HepG2 (cell line): ENCODE data around the gene PMEPA1.

Experiments used
- FIP1L1 ChIP-seq: fragments of 200-400 bp; formaldehyde crosslinking; IDR thresholded peaks from 2 replicates; pipeline ENCODE4 v1.6.1; 2018; ENCODE audit warnings: low read depth, mild to moderate bottlenecking, low read length, moderate library complexity, borderline replicate concordance; ENCODE audit not compliant: insufficient read depth
- PITX1 ChIP-seq: sonication (generic); formaldehyde crosslinking; IDR thresholded peaks from 2 replicates; pipeline ENCODE4 v1.5.1; 2020; ENCODE audit warnings: mild to moderate bottlenecking, missing genetic modification reagents
- ZNF781 ChIP-seq: sonication (generic); formaldehyde crosslinking; IDR thresholded peaks from 2 replicates; pipeline ENCODE4 v1.5.1; 2020; ENCODE audit warnings: borderline replicate concordance, mild to moderate bottlenecking, missing genetic modification reagents; ENCODE audit errors: not compliant biosample characterization
- ZZZ3 ChIP-seq: sonication (generic); formaldehyde crosslinking; IDR thresholded peaks from 2 replicates; pipeline ENCODE4 v1.4.0; 2020; ENCODE audit warnings: missing genetic modification reagents, mild to moderate bottlenecking, borderline replicate concordance
- TF ChIP-seq, protein P1 (sequence below): sonication (generic); formaldehyde crosslinking; IDR thresholded peaks from 2 replicates; pipeline ENCODE4 v1.5.1; 2020; ENCODE audit warnings: missing genetic modification reagents, mild to moderate bottlenecking, borderline replicate concordance
- TF ChIP-seq, protein P2 (sequence below): sonication (generic); formaldehyde crosslinking; IDR thresholded peaks from 2 replicates; pipeline ENCODE4 v1.5.0; 2020; ENCODE audit warnings: mild to moderate bottlenecking, missing genetic modification reagents, moderate library complexity
- TF ChIP-seq, protein P3 (sequence below): sonication (generic); formaldehyde crosslinking; IDR thresholded peaks from 2 replicates; pipeline ENCODE4 v1.9.0; 2021; ENCODE audit warnings: missing genetic modification reagents, borderline replicate concordance
- TF ChIP-seq, protein P4 (sequence below): sonication (generic); formaldehyde crosslinking; conservative IDR thresholded peaks from 2 replicates; pipeline ENCODE4 v1.4.0; 2020; ENCODE audit warnings: missing genetic modification reagents
- TF ChIP-seq, protein P5 (sequence below): sonication (generic); formaldehyde crosslinking; conservative IDR thresholded peaks from 2 replicates; pipeline ENCODE4 v1.4.0; 2020; ENCODE audit warnings: missing genetic modification reagents
- TF ChIP-seq, protein P6 (sequence below), 2 experiments: IDR thresholded peaks; 2 replicates each; pipeline ENCODE4 v1.6.1; 2011 to 2012; ENCODE audit warnings: low read length in 2 of 2, borderline replicate concordance in 1 of 2, low read depth in 1 of 2, mild to moderate bottlenecking in 1 of 2, moderate library complexity in 1 of 2

DNA sequence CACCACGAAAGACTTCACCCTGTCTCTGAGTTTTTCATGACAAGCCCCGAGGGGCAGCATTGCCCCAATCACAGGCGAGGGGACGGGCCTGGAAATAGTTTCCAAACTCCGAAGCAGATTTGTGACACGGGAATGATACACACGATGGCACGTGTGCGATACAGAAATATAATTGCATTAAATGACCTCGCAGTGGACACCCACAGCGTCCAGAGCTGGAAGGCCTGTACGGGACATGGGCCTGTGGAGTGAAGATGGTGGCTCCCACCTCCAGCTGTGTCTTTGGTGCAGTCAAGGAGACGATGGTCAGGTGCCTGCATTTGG, 43.0 kb downstream of the PMEPA1 start:
- TF ChIP-seq, protein P1, sequence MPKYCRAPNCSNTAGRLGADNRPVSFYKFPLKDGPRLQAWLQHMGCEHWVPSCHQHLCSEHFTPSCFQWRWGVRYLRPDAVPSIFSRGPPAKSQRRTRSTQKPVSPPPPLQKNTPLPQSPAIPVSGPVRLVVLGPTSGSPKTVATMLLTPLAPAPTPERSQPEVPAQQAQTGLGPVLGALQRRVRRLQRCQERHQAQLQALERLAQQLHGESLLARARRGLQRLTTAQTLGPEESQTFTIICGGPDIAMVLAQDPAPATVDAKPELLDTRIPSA (CRISPR knock-in tag) = no peak
- TF ChIP-seq, protein P2, sequence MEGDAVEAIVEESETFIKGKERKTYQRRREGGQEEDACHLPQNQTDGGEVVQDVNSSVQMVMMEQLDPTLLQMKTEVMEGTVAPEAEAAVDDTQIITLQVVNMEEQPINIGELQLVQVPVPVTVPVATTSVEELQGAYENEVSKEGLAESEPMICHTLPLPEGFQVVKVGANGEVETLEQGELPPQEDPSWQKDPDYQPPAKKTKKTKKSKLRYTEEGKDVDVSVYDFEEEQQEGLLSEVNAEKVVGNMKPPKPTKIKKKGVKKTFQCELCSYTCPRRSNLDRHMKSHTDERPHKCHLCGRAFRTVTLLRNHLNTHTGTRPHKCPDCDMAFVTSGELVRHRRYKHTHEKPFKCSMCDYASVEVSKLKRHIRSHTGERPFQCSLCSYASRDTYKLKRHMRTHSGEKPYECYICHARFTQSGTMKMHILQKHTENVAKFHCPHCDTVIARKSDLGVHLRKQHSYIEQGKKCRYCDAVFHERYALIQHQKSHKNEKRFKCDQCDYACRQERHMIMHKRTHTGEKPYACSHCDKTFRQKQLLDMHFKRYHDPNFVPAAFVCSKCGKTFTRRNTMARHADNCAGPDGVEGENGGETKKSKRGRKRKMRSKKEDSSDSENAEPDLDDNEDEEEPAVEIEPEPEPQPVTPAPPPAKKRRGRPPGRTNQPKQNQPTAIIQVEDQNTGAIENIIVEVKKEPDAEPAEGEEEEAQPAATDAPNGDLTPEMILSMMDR (CRISPR knock-in tag) = no peak
- TF ChIP-seq, protein P3, sequence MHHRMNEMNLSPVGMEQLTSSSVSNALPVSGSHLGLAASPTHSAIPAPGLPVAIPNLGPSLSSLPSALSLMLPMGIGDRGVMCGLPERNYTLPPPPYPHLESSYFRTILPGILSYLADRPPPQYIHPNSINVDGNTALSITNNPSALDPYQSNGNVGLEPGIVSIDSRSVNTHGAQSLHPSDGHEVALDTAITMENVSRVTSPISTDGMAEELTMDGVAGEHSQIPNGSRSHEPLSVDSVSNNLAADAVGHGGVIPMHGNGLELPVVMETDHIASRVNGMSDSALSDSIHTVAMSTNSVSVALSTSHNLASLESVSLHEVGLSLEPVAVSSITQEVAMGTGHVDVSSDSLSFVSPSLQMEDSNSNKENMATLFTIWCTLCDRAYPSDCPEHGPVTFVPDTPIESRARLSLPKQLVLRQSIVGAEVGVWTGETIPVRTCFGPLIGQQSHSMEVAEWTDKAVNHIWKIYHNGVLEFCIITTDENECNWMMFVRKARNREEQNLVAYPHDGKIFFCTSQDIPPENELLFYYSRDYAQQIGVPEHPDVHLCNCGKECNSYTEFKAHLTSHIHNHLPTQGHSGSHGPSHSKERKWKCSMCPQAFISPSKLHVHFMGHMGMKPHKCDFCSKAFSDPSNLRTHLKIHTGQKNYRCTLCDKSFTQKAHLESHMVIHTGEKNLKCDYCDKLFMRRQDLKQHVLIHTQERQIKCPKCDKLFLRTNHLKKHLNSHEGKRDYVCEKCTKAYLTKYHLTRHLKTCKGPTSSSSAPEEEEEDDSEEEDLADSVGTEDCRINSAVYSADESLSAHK (CRISPR knock-in tag) = no peak
- TF ChIP-seq, protein P4, sequence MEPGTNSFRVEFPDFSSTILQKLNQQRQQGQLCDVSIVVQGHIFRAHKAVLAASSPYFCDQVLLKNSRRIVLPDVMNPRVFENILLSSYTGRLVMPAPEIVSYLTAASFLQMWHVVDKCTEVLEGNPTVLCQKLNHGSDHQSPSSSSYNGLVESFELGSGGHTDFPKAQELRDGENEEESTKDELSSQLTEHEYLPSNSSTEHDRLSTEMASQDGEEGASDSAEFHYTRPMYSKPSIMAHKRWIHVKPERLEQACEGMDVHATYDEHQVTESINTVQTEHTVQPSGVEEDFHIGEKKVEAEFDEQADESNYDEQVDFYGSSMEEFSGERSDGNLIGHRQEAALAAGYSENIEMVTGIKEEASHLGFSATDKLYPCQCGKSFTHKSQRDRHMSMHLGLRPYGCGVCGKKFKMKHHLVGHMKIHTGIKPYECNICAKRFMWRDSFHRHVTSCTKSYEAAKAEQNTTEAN (CRISPR knock-in tag) = no peak
- TF ChIP-seq FIP1L1 (no peak), ZNF781 (CRISPR knock-in tag) (no peak), PITX1 (CRISPR knock-in tag) (no peak), ZZZ3 (CRISPR knock-in tag) (no peak)
- TF ChIP-seq, protein P5, sequence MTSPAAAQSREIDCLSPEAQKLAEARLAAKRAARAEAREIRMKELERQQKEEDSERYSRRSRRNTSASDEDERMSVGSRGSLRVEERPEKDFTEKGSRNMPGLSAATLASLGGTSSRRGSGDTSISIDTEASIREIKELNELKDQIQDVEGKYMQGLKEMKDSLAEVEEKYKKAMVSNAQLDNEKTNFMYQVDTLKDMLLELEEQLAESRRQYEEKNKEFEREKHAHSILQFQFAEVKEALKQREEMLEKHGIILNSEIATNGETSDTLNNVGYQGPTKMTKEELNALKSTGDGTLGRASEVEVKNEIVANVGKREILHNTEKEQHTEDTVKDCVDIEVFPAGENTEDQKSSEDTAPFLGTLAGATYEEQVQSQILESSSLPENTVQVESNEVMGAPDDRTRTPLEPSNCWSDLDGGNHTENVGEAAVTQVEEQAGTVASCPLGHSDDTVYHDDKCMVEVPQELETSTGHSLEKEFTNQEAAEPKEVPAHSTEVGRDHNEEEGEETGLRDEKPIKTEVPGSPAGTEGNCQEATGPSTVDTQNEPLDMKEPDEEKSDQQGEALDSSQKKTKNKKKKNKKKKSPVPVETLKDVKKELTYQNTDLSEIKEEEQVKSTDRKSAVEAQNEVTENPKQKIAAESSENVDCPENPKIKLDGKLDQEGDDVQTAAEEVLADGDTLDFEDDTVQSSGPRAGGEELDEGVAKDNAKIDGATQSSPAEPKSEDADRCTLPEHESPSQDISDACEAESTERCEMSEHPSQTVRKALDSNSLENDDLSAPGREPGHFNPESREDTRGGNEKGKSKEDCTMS (CRISPR knock-in tag) = no peak
- TF ChIP-seq, protein P6, sequence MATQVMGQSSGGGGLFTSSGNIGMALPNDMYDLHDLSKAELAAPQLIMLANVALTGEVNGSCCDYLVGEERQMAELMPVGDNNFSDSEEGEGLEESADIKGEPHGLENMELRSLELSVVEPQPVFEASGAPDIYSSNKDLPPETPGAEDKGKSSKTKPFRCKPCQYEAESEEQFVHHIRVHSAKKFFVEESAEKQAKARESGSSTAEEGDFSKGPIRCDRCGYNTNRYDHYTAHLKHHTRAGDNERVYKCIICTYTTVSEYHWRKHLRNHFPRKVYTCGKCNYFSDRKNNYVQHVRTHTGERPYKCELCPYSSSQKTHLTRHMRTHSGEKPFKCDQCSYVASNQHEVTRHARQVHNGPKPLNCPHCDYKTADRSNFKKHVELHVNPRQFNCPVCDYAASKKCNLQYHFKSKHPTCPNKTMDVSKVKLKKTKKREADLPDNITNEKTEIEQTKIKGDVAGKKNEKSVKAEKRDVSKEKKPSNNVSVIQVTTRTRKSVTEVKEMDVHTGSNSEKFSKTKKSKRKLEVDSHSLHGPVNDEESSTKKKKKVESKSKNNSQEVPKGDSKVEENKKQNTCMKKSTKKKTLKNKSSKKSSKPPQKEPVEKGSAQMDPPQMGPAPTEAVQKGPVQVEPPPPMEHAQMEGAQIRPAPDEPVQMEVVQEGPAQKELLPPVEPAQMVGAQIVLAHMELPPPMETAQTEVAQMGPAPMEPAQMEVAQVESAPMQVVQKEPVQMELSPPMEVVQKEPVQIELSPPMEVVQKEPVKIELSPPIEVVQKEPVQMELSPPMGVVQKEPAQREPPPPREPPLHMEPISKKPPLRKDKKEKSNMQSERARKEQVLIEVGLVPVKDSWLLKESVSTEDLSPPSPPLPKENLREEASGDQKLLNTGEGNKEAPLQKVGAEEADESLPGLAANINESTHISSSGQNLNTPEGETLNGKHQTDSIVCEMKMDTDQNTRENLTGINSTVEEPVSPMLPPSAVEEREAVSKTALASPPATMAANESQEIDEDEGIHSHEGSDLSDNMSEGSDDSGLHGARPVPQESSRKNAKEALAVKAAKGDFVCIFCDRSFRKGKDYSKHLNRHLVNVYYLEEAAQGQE (IDR thresholded peaks at IDR 0.05; ENCODE audit: borderline replicate concordance in 1 of 2, low read depth in 1 of 2, low read length in 2 of 2) = no peak
